Left ventricle myocardium superior (tissue), 1 donor: ENCODE results near the gene CDH22. TPM values are rescaled to one million over a fixed set of nuclear protein-coding genes. Genes with fewer than 3 reads are reported as not detected.

Experiments used
- ATAC-seq: fragments of 200-7000 bp; cut with Tn5 transposase; one replicate; pipeline ENCODE4 v1.9.1; 2020; ENCODE audit warnings: mild to moderate bottlenecking, moderate library complexity
- DNase-seq: peaks from one replicate; pipeline ENCODE4 v3.0.0-alpha.2; 2020
- intact Hi-C: fragments of 100-400 bp; cut with micrococcal nuclease; formaldehyde crosslinking; loops from one replicate; pipeline ENCODE4 v1.11.0; 2022
- total RNA-seq: library from RNA; stranded (reverse); fragmentation: NEBNext Ultra II Directional; extraction: Animal tissue kit (Norgen Biotek cat#: 25700); gene quantifications from one replicate; pipeline ENCODE4 v1.2.1, GENCODE V29; 2021
- donor health status: DM: no; HTN: yes; CAD: no; lungs with severe emphysema.

CDH22 gene
- total RNA-seq, 1 donor from 2014 or later: 2.3 TPM

- intact Hi-C loops: no loop called here
- ATAC-seq (no peak), DNase-seq (no peak)
Observed at GRCh38 chr20:46259260-46259859, 48.9 kb downstream of the CDH22 start.

GRCh38 chr20:46257887-46258286 is 50.4 kb downstream of the CDH22 start:
- ATAC-seq (no peak), DNase-seq (no peak)
- intact Hi-C loops: no loop called here

- no peak for ATAC-seq
- intact Hi-C loops: no loop called here
- DNase-seq: no peak
Observed at GRCh38 chr20:46256293-46256692, 52.0 kb downstream of the CDH22 start.

- peak; percentile 89 for DNase-seq
- intact Hi-C loops: no loop called here
- ATAC-seq: peak; percentile 92
Observed at GRCh38 chr20:46255440-46256104, 52.7 kb downstream of the CDH22 start.

GRCh38 chr20:46253391-46253790 is 54.9 kb downstream of the CDH22 start:
- DNase-seq (no peak), ATAC-seq (peak; percentile 73)
- intact Hi-C loops: no loop called here

GRCh38 chr20:46252352-46253091 is 55.8 kb downstream of the CDH22 start:
- intact Hi-C loops: no loop called here
- DNase-seq (no peak), ATAC-seq (no peak)

GRCh38 chr20:46251211-46251673 is 57.1 kb downstream of the CDH22 start:
- DNase-seq: no peak
- no peak for ATAC-seq
- intact Hi-C loops: no loop called here

GRCh38 chr20:46250772-46251171 is 57.5 kb downstream of the CDH22 start:
- intact Hi-C loops: no loop called here
- DNase-seq (no peak), ATAC-seq (no peak)

GRCh38 chr20:46249671-46250070 is 58.6 kb downstream of the CDH22 start:
- DNase-seq (no peak), ATAC-seq (no peak)
- intact Hi-C loops: no loop called here

GRCh38 chr20:46246559-46246958 is 61.7 kb downstream of the CDH22 start:
- DNase-seq (no peak), ATAC-seq (no peak)
- intact Hi-C loops: no loop called here

- intact Hi-C loops: no loop called here
- DNase-seq (no peak), ATAC-seq (no peak)
Observed at GRCh38 chr20:46243707-46244628, 64.3 kb downstream of the CDH22 start.

GRCh38 chr20:46242390-46242789 is 65.9 kb downstream of the CDH22 start:
- DNase-seq (no peak), ATAC-seq (no peak)
- intact Hi-C loops: no loop called here

GRCh38 chr20:46240881-46241280 is 67.4 kb downstream of the CDH22 start:
- no peak for DNase-seq
- intact Hi-C loops: no loop called here
- no peak for ATAC-seq

GRCh38 chr20:46240065-46240464 is 68.2 kb downstream of the CDH22 start:
- DNase-seq (no peak), ATAC-seq (no peak)
- intact Hi-C loops: no loop called here

GRCh38 chr20:46237736-46238135 is 70.6 kb downstream of the CDH22 start:
- intact Hi-C loops: no loop called here
- no peak for ATAC-seq

GRCh38 chr20:46237227-46237626 is 71.1 kb downstream of the CDH22 start:
- ATAC-seq (no peak), DNase-seq (no peak)
- intact Hi-C loops: no loop called here

More at GRCh38 chr20:46237736-46238135, 70.6 kb downstream of the CDH22 start:
- DNase-seq: no peak

- no peak for DNase-seq
- no peak for ATAC-seq
- intact Hi-C loops: no loop called here
Observed at GRCh38 chr20:46235077-46235476, 73.2 kb downstream of the CDH22 start.

GRCh38 chr20:46233701-46234100 is 74.6 kb downstream of the CDH22 start:
- DNase-seq (no peak), ATAC-seq (no peak)
- intact Hi-C loops: no loop called here

GRCh38 chr20:46232539-46232938 is 75.8 kb downstream of the CDH22 start:
- DNase-seq: no peak
- intact Hi-C loops: no loop called here
- no peak for ATAC-seq
